K562 (cell line): ENCODE data around the gene BCL2L15. TPM values are rescaled to one million over a fixed set of nuclear protein-coding genes. Genes with fewer than 3 reads are reported as not detected.
A peak's percentile ranks its signal among the peaks of the same experiment; 100 is the strongest.

ENCODE experiments used
- ARNT ChIP-seq, 2 experiments: fragments of 450-650 bp; IDR thresholded peaks; 2 replicates each; pipeline ENCODE4 v1.6.1; 2016; ENCODE audit warnings: mild to moderate bottlenecking in 1 of 2
- CBFA2T3 ChIP-seq: fragments of 450-650 bp; IDR thresholded peaks from 2 replicates; pipeline ENCODE4 v1.6.1; 2017
- CCNT2 ChIP-seq: IDR thresholded peaks from 2 replicates; pipeline ENCODE4 v1.6.1; 2011; ENCODE audit warnings: borderline replicate concordance, low read depth, mild to moderate bottlenecking, moderate library complexity, mixed read lengths, low read length; ENCODE audit not compliant: insufficient read length; ENCODE audit errors: extremely low read depth
- CHD2 ChIP-seq: IDR thresholded peaks from 2 replicates; pipeline ENCODE4 v1.6.1; 2011; ENCODE audit warnings: low read depth, low read length
- CXXC5 ChIP-seq: fragments of 250-450 bp; sonication (Bioruptor Pico); IDR thresholded peaks from 2 replicates; pipeline ENCODE4 v1.8.0; 2022; ENCODE audit warnings: inconsistent platforms, mild to moderate bottlenecking, moderate library complexity
- E2F3 ChIP-seq: fragments of 250-450 bp; sonication (Bioruptor Pico); IDR thresholded peaks from 2 replicates; pipeline ENCODE4 v1.4.0; 2020; ENCODE audit warnings: mild to moderate bottlenecking
- ESRRA ChIP-seq: fragments of 450-650 bp; IDR thresholded peaks from 2 replicates; pipeline ENCODE4 v1.6.1; 2014; ENCODE audit warnings: low read depth, mild to moderate bottlenecking, moderate library complexity, borderline replicate concordance
- EWSR1 ChIP-seq: fragments of 450-650 bp; IDR thresholded peaks from 2 replicates; pipeline ENCODE4 v1.6.1; 2018; ENCODE audit warnings: borderline replicate concordance, mild to moderate bottlenecking, low read depth, moderate library complexity; ENCODE audit not compliant: partially characterized antibody
- FOS ChIP-seq: IDR thresholded peaks from 3 replicates; pipeline ENCODE4 v1.6.1; 2011; ENCODE audit not compliant: insufficient read length; ENCODE audit errors: extremely low read depth
- JUNB ChIP-seq: fragments of 450-650 bp; formaldehyde crosslinking; conservative IDR thresholded peaks from 2 replicates; pipeline ENCODE4 v1.4.0; 2020; ENCODE audit warnings: mild to moderate bottlenecking
- MCM5 ChIP-seq: fragments of 450-650 bp; IDR thresholded peaks from 2 replicates; pipeline ENCODE4 v1.6.1; 2016; ENCODE audit warnings: low read depth
- NCOA1 ChIP-seq: fragments of 450-650 bp; IDR thresholded peaks from 2 replicates; pipeline ENCODE4 v1.6.1; 2016; ENCODE audit warnings: low read depth
- NRF1 ChIP-seq, 2 experiments: fragments of 450-650 bp; IDR thresholded peaks in 1 of 2; conservative IDR thresholded peaks in 1 of 2; 2 replicates each; pipeline ENCODE4 v1.6.1; 2014; ENCODE audit warnings: mild to moderate bottlenecking in 2 of 2
- PCBP1 ChIP-seq: fragments of 200-400 bp; formaldehyde crosslinking; IDR thresholded peaks from 2 replicates; pipeline ENCODE4 v1.6.1; 2018; ENCODE audit warnings: mild to moderate bottlenecking, low read depth, low read length; ENCODE audit not compliant: poor library complexity, severe bottlenecking
- POLR2A ChIP-seq: fragments of 450-650 bp; conservative IDR thresholded peaks from 2 replicates; pipeline ENCODE4 v1.6.1; 2016
- POLR2H ChIP-seq: IDR thresholded peaks from 2 replicates; pipeline ENCODE4 v1.6.1; 2016; ENCODE audit warnings: missing genetic modification characterization, low read depth, mild to moderate bottlenecking, control low read depth, missing compliant biosample characterization, moderate library complexity
- SMARCA5 ChIP-seq: fragments of 450-650 bp; IDR thresholded peaks from 2 replicates; pipeline ENCODE4 v1.6.1; 2016
- SRF ChIP-seq, 2 experiments: fragments of 250-450, 450-650 bp in 1 of 2; sonication (Bioruptor Pico) in 1 of 2; sonication (generic) in 1 of 2; formaldehyde crosslinking; IDR thresholded peaks; 2 replicates each; pipeline versions ENCODE4 v1.5.0 to v1.5.1; 2020 to 2022; ENCODE audit warnings: mild to moderate bottlenecking in 1 of 2, missing genetic modification reagents in 1 of 2
- YY1 ChIP-seq, 3 experiments: IDR thresholded peaks; 2 replicates each; pipeline ENCODE4 v1.6.1; 2011; ENCODE audit warnings: low read length in 2 of 3, mild to moderate bottlenecking in 2 of 3, moderate library complexity in 2 of 3, borderline replicate concordance in 1 of 3, control low read depth in 1 of 3, low read depth in 1 of 3; ENCODE audit not compliant: insufficient read depth in 3 of 3, insufficient replicate concordance in 2 of 3, control insufficient read depth in 1 of 3, insufficient read length in 1 of 3; ENCODE audit errors: extremely low read depth in 1 of 3
- ZBTB1 ChIP-seq: sonication (generic); formaldehyde crosslinking; IDR thresholded peaks from 2 replicates; pipeline ENCODE4 v1.8.1; 2023; ENCODE audit warnings: missing genetic modification reagents, low read depth, mild to moderate bottlenecking, borderline replicate concordance
- ZNF12 ChIP-seq: sonication (generic); formaldehyde crosslinking; IDR thresholded peaks from 2 replicates; pipeline ENCODE4 v1.4.0; 2020; ENCODE audit warnings: mild to moderate bottlenecking, missing genetic modification reagents
- ZNF766 ChIP-seq: fragments of 200-800 bp; sonication (Bioruptor generic); conservative IDR thresholded peaks from 2 replicates; pipeline ENCODE4 v1.6.1; 2016; ENCODE audit warnings: missing genetic modification characterization, missing compliant biosample characterization
- polyA plus RNA-seq, 8 experiments: library from polyadenylated mRNA; depleted of rRNA in 4 of 8; stranded (reverse) in 5 of 8; unstranded in 3 of 8; fragments of >200 nt; fragmentation: Nextera tagmentation in 2 of 8; fragmentation: Illumina TruSeq in 1 of 8; extraction: Ambion mirVana in 2 of 8; extraction: Trizol in 1 of 8; gene quantifications; 2 replicates each; pipeline versions ENCODE4 v1.2.1 to v1.2.3, GENCODE V29; 2011 to 2014; ENCODE audit warnings: inconsistent platforms in 1 of 8, missing spikeins in 1 of 8
- total RNA-seq, 7 experiments: library from RNA; depleted of rRNA in 6 of 7; stranded (reverse); fragments of >200 nt in 6 of 7; fragmentation: Illumina TruSeq in 2 of 7; extraction: Trizol in 2 of 7; gene quantifications; 2 replicates each; pipeline versions ENCODE4 v1.2.1 to v1.2.3, GENCODE V29; 2011 to 2021; ENCODE audit warnings: low replicate concordance in 1 of 7
- TF ChIP-seq, protein P1 (sequence below), 2 experiments: fragments of 150-350 bp in 1 of 2; IDR thresholded peaks; 2 replicates each; pipeline ENCODE4 v1.6.1; 2012 to 2016; ENCODE audit warnings: low read depth in 2 of 2, low read length in 2 of 2, mild to moderate bottlenecking in 1 of 2, moderate library complexity in 1 of 2
- TF ChIP-seq, protein P2 (sequence below): sonication (generic); formaldehyde crosslinking; IDR thresholded peaks from 2 replicates; pipeline ENCODE4 v1.8.0; 2022; ENCODE audit warnings: mild to moderate bottlenecking, missing genetic modification reagents

Gene BCL2L15
- total and polyA plus RNA-seq, 9 of the 15 experiments (the other 6 are each of a cell fraction or from before 2014, with no cell fraction given), result 0.06 to 0.42 (median 0.28) TPM; not detected in 1

DNA sequence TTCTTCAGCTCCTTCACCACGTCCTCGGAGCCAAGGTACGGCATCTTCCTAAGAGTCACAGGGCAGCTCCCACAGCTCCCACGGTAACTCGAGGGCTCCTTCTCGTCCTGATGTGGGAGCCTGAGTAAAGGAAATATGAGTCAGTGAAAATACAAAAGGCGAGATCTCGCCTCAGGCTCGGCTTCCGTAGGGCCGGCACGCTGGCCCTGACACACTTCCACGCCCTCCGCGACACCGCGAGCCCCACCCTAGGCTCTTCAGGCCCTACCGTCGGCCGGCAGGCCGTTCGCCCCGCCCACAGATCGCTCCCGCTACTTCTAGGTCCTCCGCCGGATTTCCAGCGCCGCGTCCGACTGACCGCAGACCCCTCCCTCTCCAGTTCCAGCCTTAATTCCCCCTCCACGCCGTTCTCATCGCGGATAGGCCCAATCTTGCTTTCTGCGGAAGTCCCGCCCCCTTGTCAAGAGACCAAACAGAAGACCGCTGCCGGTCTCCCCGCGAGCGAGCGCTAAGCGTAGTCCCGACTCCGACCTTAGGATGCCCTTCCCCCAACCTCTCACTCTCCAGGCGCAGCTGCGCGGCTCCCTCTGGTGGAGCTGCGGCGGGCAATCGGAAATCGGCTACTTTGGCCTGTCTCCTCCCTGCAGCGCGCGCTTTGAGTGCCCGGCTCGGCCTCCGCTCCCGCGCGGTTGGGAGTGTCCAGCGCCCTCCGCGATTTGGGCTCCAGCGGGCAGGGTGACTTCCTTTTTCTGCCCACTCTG, 17.5 kb upstream of the BCL2L15 start, which contains the start of the genes AP4B1 and DCLRE1B (continued):
- TF ChIP-seq ZNF766 (CRISPR knock-in tag) (no peak), CHD2 (peak; percentile 90), CXXC5 (CRISPR knock-in tag) (peak; percentile 98), ZNF12 (CRISPR knock-in tag) (0 out of 2 replicates have a peak, but pooled peaks have one; percentile 5), PCBP1 (peak; percentile 89), POLR2A (peak; percentile 85), NRF1 (conservative IDR thresholded peaks at IDR 0.05 in 1 of 2, IDR thresholded peaks at IDR 0.05 in 1 of 2) (peak; percentile 89 to 91), JUNB (CRISPR knock-in tag) (no peak), ARNT (IDR thresholded peaks at IDR 0.05) (peak in 1 of 2 experiments; percentile 89; a peak in 2 of 4 replicates), CBFA2T3 (peak; percentile 67), SMARCA5 (no peak), ESRRA (peak; percentile 99), EWSR1 (no peak), ZBTB1 (CRISPR knock-in tag) (peak; percentile 71; the same call in 1 of the 2 replicates), YY1 (IDR thresholded peaks at IDR 0.05; ENCODE audit: borderline replicate concordance in 1 of 3, control insufficient read depth in 1 of 3, extremely low read depth in 1 of 3, insufficient read depth in 3 of 3, insufficient read length in 1 of 3, insufficient replicate concordance in 2 of 3, low read depth in 1 of 3, low read length in 2 of 3) (peak in 2 of 3 experiments; percentile 72 to 87), FOS (peak; percentile 27), SRF (CRISPR knock-in tag; IDR thresholded peaks at IDR 0.05) (peak in 1 of 2 experiments; percentile 80; a peak in 1 of 4 replicates), MCM5 (no peak), NCOA1 (0 out of 2 replicates have a peak, but pooled peaks have one; percentile 44), POLR2H (peak; percentile 72), E2F3 (CRISPR knock-in tag) (peak; percentile 98), CCNT2 (peak; percentile 93)
- TF ChIP-seq, protein P1, sequence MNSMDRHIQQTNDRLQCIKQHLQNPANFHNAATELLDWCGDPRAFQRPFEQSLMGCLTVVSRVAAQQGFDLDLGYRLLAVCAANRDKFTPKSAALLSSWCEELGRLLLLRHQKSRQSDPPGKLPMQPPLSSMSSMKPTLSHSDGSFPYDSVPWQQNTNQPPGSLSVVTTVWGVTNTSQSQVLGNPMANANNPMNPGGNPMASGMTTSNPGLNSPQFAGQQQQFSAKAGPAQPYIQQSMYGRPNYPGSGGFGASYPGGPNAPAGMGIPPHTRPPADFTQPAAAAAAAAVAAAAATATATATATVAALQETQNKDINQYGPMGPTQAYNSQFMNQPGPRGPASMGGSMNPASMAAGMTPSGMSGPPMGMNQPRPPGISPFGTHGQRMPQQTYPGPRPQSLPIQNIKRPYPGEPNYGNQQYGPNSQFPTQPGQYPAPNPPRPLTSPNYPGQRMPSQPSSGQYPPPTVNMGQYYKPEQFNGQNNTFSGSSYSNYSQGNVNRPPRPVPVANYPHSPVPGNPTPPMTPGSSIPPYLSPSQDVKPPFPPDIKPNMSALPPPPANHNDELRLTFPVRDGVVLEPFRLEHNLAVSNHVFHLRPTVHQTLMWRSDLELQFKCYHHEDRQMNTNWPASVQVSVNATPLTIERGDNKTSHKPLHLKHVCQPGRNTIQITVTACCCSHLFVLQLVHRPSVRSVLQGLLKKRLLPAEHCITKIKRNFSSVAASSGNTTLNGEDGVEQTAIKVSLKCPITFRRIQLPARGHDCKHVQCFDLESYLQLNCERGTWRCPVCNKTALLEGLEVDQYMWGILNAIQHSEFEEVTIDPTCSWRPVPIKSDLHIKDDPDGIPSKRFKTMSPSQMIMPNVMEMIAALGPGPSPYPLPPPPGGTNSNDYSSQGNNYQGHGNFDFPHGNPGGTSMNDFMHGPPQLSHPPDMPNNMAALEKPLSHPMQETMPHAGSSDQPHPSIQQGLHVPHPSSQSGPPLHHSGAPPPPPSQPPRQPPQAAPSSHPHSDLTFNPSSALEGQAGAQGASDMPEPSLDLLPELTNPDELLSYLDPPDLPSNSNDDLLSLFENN (IDR thresholded peaks at IDR 0.05; ENCODE audit: low read depth in 2 of 2, low read length in 2 of 2), result peak; percentile 80 to 95
- TF ChIP-seq, protein P2, sequence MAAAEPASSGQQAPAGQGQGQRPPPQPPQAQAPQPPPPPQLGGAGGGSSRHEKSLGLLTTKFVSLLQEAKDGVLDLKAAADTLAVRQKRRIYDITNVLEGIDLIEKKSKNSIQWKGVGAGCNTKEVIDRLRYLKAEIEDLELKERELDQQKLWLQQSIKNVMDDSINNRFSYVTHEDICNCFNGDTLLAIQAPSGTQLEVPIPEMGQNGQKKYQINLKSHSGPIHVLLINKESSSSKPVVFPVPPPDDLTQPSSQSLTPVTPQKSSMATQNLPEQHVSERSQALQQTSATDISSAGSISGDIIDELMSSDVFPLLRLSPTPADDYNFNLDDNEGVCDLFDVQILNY (CRISPR knock-in tag), result peak; percentile 78; the same call in 1 of the 2 replicates
